Stimulated activated effector memory CD8-positive, alpha-beta T cell treated with anti-CD3 and anti-CD28 coated beads, Interleukin-12 subunit alpha, Interleukin-12 subunit beta, amount 100 ng/mL, for 72 hours (primary cell): ENCODE data around the gene DERL3.

Experiments used
- ATAC-seq: fragments of 150-1000 bp; cut with Tn5 transposase; 2 replicates; pipeline ENCODE4 v1.10.0; 2021
- DNase-seq, 2 donors: peaks; one replicate each; pipeline ENCODE4 v3.0.0; 2021 to 2022; ENCODE audit warnings: low spot score in 2 of 2
- H3K27ac Mint-ChIP-seq: one replicate; pipeline ENCODE4 v1.8.0; 2022; ENCODE audit warnings: mild to moderate bottlenecking, mixed read lengths
- H3K36me3 Mint-ChIP-seq: one replicate; pipeline ENCODE4 v1.8.0; 2022; ENCODE audit warnings: mild to moderate bottlenecking, mixed read lengths
- H3K4me1 Mint-ChIP-seq: one replicate; pipeline ENCODE4 v1.8.0; 2022; ENCODE audit warnings: mixed read lengths
- H3K4me3 Mint-ChIP-seq: one replicate; pipeline ENCODE4 v1.8.0; 2022; ENCODE audit warnings: mild to moderate bottlenecking, mixed read lengths
- H3K9me3 Mint-ChIP-seq: one replicate; pipeline ENCODE4 v1.8.0; 2022; ENCODE audit warnings: mixed read lengths

DERL3 gene

DNA sequence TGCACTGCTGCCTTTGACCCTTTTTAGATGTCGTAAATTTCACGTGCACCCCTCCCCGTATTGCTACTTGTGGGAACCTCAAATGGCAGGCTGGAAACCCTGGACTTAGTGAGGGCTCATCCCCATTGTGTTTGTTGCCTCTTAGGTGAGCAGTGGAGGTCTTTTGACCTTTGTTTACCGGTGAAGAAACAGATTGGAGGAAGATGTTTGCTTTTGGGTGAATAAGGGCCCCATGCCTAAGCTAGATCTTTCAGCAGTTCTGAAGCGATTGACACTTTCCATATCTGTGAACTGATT lies 51.3 kb downstream of the DERL3 start:
- no peaks in the 10 kb centered on the region for H3K9me3 Mint-ChIP-seq
- peak overlapping the region; percentile 75 for H3K4me3 Mint-ChIP-seq
- H3K4me1 Mint-ChIP-seq: peaks cover 19% of the 10 kb centered on the region
- ATAC-seq: peak; percentile 38
- DNase-seq: no peak
- peak overlapping the region; percentile 92 for H3K27ac Mint-ChIP-seq
- H3K36me3 Mint-ChIP-seq: peaks cover 28% of the 10 kb centered on the region

- DNase-seq: peak; percentile 80 to 91
- peak within 1 kb of the TSS; percentile 92 for H3K27ac Mint-ChIP-seq
- peaks cover 14% of the 10 kb centered on the region for H3K4me1 Mint-ChIP-seq
- peak within 1 kb of the TSS; percentile 75 for H3K4me3 Mint-ChIP-seq
- ATAC-seq: peak; percentile 90
- H3K36me3 Mint-ChIP-seq: peaks cover 22% of the 10 kb centered on the region
- no peaks in the 10 kb centered on the region for H3K9me3 Mint-ChIP-seq
Observed at GRCh38 chr22:23786752-23787599, 51.8 kb downstream of the DERL3 start, which contains the start of gene SMARCB1. Gene SMARCB1 (plus strand): TSS chr22:23786966. CDS start chr22:23787170, 204 bp downstream.

DNA sequence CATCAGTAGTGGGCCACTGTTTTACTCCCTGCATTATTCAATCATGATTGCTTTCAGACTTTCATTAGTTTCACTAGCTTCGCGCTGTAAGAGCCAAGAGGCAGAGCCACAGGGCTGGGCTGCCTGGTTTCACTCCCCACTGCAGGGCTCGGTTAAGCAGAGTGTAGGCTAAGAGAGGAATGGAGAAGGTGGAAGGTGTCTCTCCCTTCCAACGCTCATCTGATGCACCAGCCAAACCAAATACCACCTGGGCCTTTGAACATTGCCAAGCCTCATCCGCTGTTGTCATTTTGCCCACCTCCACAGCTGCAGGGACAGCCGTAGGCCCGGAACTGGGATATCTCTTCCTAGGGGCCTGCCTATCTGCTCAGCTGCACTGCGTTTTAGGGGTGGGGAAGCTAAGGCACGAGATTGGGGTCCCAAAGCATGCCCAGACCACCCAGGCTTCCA lies 52.5 kb downstream of the DERL3 start:
- Mint-ChIP-seq H3K36me3 (peaks cover 21% of the 10 kb centered on the region), H3K9me3 (no peaks in the 10 kb centered on the region), H3K4me3 (peak overlapping the region; percentile 75), H3K27ac (peak overlapping the region; percentile 92), H3K4me1 (peaks cover 14% of the 10 kb centered on the region)
- ATAC-seq (no peak), DNase-seq (no peak)
